Measurements from ENCODE around the gene TTC39A. TPM values are rescaled to one million over a fixed set of nuclear protein-coding genes. Genes with fewer than 3 reads are reported as not detected.
"Not testable (repeated sequence)": the region's sequence is repeated elsewhere in the genome, so short reads cannot be mapped to it uniquely, and the experiment has no call there.

The TTC39A gene
- polyA plus RNA-seq, 4 donors, result 6.7 to 10.2 (median 9.0) TPM

DNA sequence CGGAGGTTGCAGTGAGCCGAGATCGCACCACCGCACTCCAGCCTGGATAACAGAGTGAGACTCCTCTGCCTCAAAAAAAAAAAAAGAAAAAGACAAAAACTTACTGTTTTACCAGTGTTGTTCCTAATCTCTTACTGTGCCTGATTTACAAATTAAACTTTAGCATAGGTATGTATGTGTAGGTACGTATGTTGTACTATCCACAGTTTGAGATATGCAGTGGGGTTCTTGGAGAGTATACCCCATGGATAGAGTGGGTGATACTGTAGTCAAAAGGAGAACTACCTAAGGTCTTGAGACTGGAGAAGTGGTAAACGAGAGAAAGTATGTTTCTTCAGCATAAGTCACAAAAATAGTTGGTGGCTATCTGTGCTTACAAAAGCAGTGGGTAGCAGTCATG, 55.7 kb downstream of the TTC39A start:
- no peak for DNase-seq (ENCODE audit: low read depth in 4 of 4, low spot score in 2 of 4)

DNA sequence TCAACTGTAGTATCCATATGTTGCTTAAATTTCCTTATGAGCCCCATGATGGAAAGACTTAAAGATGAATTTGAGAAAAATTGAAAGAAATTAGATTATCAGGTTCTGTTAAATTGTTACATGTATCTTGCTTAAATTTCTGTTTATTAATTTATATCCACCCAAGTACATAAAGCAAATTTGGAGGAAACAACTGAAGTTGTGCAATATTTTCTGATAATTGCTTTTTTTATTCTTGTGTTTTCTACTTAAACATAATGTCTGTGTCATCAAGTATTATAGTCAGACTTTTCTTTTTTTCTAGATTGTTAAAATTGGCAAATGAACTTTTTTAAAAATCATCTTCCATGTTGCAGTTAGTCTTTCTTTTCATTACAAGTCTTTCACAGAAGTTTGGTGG, 57.4 kb downstream of the TTC39A start:
- DNase-seq (ENCODE audit: low read depth in 4 of 4, low spot score in 2 of 4), result no peak

GRCh38 chr1:51270751-51271150, 59.6 kb downstream of the TTC39A start:
- DNase-seq (ENCODE audit: low read depth in 4 of 4, low spot score in 2 of 4), result no peak

- DNase-seq (ENCODE audit: low read depth in 4 of 4, low spot score in 2 of 4), result no peak
Observed at GRCh38 chr1:51268634-51269033, 61.7 kb downstream of the TTC39A start.

- no peak for DNase-seq (ENCODE audit: low read depth in 4 of 4, low spot score in 2 of 4)
Observed at GRCh38 chr1:51266791-51267190, 63.6 kb downstream of the TTC39A start.

- no peak for DNase-seq (ENCODE audit: low read depth in 4 of 4, low spot score in 2 of 4)
Observed at GRCh38 chr1:51266181-51266580, 64.2 kb downstream of the TTC39A start.

DNA sequence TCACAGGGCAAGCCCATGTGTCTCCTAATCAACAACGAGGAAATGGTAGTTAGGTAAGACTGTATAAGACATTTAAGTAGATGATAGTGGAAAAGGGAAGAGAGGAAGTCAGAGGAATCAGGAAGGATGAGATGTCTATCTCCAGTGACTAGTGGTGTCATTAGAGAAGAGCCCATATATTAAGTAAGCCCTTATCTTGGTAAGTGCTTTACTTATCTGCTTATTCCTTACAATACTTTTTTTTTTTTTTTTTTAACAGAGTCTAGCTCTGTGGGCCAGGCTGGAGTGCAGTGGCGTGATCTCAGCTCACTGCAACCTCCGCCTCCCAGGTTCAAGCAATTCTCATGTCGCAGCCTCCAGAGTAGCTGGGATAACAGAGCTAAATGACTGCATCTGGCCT, 64.7 kb downstream of the TTC39A start:
- no peak for DNase-seq (ENCODE audit: low read depth in 4 of 4, low spot score in 2 of 4)

DNA sequence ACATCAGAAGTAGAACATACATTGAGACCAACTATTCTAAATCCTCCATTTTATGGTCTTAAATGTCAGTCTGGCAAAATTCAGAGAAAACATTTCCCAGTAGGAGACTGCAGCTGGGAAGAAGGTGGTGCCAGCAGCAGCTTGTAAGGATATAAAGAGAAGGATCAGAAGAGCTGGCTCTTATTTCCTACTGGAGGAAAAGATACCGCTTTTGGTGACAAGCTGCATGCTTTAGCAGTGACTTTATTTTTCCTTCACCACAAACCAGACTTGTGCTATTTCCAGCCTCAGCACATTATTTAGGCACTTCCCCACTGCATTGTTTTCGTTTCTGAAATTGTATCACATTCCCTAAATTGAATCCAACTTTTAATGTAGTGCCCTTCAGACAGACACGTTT, 65.9 kb downstream of the TTC39A start:
- DNase-seq (ENCODE audit: low read depth in 4 of 4, low spot score in 2 of 4), result no peak

DNA sequence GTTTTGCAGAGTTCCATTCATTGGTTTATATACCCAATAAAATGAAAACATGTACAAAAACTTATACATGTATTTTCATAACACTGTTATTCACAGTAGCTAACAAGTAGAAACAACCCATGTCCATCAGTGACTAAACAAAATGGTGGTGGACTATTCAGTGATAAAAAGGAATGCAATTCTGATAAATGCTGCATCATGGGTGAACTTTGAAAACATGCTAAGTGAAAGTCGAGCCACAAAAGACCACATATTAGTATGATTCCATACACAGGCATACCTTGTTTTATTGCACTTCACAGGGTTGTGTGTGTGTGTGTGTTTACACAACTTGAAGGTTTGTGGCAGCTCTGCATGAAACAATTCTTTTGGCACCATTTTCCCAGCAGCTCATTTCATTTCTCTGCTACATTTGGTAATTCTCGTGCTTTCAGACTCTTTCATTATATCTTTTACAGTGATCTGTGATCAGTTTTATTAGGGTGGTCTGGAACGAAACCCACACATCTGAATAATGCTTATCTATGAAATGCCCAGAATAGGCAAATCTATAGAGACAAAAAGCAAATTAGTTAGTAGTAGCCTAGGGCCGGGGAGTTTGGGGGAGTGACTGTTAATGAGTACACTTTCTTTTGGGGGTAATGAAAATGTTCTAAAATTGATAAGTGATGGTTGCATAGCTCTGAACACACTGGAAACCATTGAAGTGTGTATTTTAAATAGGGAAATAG, 67.0 kb downstream of the TTC39A start:
- no peak for DNase-seq (ENCODE audit: low read depth in 4 of 4, low spot score in 2 of 4)

DNA sequence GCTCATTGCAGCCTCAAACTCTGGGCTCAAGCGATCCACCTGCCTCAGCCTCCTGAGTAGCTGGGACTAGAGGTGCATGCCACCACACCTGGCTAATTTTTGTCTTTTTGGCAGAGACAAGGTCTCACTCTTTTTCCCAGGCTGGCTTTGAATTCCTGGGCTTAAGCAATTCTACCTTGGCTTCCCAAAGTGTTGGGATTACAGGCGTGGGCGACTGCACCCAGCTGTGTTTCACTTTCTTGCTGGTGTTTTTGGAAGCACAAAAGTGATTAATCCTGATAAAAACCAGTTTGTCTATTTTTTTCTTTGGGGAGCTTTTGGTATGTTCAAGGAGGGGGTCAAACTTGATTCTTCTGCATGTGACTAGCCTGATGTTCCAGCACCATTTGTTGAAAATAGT, 75.0 kb downstream of the TTC39A start:
- DNase-seq (ENCODE audit: low read depth in 4 of 4, low spot score in 2 of 4), result no peak

- DNase-seq (ENCODE audit: low read depth in 4 of 4, low spot score in 2 of 4), result no peak
Observed at GRCh38 chr1:51253691-51254090, 76.7 kb downstream of the TTC39A start.

DNA sequence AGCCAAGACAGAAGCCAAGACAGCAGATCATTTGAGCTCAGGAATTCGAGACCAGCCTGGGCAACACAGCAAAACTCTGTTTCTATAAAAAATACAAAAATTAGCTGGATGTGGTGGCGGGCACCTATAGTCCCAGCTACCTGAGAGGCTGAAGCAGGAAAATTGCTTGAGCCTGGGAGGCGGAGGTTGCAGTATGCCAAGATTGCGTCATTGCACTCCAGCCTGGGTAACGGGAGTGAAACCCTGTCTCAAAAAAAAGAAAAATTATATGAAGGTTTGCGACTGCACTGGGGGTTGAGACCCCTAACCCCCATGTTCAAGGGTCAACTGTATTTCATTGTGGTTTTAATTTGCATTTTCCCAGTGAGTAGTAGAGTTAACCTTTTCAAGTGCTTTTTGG, 78.0 kb downstream of the TTC39A start:
- DNase-seq (ENCODE audit: low read depth in 4 of 4, low spot score in 2 of 4), result no peak

- not testable (repeated sequence) for DNase-seq (ENCODE audit: low read depth in 4 of 4, low spot score in 2 of 4)
Observed at GRCh38 chr1:51251165-51251564, 79.2 kb downstream of the TTC39A start.

DNA sequence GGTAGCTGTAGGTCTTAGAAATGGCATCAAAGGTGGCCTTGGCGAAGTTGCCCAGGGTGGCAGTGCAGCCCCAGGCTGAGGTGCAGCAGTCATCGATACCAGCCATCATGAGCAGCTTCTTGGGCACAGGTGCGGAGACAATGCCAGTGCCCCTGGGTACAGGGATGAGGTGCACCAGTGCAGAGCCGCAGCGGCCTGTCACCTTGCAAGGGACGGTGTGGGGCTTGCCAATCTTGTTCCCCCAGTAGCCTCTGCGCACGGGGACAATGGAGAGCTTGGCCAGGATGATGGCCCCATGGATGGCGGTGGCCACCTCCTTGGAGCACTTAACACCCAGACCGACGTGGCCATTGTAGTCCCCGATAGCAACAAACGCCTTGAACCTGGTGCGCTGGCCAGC, 79.6 kb downstream of the TTC39A start:
- not testable (repeated sequence) for DNase-seq (ENCODE audit: low read depth in 4 of 4, low spot score in 2 of 4)

DNA sequence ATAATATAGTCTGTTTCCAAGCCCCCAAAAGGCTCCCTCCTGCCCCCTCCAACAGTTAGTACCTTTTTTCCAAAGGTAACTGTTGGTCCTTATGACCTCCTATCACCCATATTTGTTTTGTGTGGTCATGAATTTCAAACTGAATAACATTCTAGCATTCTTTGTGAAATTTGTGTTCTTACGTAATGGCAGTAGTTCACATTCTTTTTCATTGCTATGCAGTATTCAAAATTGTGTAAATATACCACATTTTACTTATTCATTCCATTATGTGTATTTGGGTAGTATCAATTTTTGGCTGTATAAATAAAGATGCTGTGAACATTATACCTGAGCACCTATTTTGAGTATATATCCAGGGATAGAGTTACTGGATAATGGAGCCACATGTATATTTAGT, 80.9 kb downstream of the TTC39A start:
- DNase-seq (ENCODE audit: low read depth in 4 of 4, low spot score in 2 of 4), result no peak

DNA sequence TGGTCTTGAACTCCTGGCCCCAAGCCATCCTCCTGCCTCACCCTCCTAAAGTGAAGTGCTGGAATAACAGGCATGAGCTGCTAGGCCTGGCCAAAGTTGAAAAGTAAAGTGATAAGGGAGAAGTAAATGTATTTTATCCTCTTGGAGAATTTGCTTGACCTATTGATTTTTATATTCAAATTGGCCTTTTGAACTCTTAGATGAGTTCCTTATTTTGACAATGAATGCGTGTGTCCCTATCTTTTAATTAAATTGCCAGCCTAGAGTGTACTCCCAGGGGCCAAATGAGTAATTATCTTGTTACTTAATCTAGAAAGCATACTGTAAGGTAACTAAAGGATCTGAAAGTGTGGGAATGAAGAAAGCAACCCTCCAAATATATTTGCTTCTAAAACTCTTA, 82.9 kb downstream of the TTC39A start:
- DNase-seq (ENCODE audit: low read depth in 4 of 4, low spot score in 2 of 4), result no peak

DNA sequence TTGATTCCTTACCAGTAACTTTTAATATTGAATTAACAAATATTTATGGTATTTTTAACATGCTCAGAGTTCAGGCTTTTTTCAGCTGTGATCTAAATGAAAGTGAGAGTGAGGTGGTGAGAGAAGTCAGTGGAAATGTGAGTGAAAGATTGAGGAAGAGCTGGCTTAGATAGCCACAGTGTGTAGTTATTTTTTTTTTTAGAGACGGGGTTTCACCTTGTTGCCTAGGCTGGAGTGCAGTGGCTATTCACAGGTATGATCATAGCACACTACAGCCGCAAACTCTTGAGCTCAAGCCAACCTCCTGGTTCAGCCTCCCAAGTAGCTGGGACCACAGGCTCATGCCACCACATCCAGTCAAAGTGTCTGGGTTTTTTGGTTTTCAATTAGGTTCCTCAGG, 83.3 kb downstream of the TTC39A start:
- DNase-seq (ENCODE audit: low read depth in 4 of 4, low spot score in 2 of 4), result no peak

DNA sequence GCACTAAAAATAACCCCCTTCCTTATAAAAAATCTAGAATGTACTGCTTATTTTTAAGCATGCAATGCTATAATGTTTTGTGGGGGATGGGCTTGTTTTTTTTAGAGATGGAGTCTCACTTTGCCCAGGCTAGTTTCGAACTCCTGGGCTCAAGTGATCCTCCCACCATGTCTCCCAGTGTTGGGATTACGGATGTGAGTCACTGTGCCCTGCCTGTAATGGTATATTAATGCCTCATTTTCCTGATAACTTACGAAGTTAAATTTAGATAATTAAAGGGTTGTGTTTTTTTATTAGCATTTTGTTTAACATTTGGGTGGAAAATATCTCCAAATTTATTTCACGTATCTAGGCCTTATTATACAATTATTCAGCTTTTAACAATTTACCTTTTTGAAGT, 87.8 kb downstream of the TTC39A start:
- DNase-seq (ENCODE audit: low read depth in 4 of 4, low spot score in 2 of 4), result no peak

DNA sequence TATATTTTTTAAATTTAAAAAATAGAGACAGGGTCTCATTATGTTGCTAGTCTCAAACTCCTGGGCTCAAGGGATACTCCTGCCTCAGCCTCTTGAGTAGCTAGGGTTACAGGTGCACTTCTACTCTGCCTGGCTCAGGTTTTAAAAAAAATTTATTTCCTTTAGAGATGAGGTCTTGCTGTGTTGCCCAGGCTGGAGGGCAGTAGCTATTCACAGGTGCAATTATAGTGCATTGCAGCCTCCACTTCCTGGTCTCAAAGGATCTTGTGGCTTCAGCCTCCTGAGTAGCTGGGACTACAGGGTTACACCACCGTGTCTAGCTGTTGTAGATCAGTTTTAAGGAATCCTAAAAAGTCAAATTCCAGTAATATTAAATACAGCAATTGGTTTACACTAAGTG, 89.2 kb downstream of the TTC39A start:
- no peak for DNase-seq (ENCODE audit: low read depth in 4 of 4, low spot score in 2 of 4)

DNA sequence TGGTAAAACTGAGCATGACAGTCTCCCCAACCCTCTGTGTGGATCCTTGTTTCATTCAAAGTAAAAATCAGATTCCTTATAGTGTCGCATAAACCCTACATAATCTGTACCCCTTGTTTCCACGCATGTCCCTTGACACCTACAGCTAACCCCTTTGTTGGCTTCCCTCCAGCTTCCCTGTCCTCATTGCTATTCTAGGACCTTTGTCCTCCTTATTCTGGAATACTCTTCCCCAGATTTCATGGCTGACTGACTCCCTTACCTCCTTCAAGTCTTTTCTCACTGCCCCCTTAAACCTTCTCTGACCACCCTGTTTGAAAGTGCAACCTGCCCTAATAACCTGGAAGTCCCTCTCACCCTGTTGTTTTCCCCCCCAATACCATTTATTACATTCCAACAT, 90.3 kb downstream of the TTC39A start:
- DNase-seq (ENCODE audit: low read depth in 4 of 4, low spot score in 2 of 4), result no peak

- peak in 3 of 4 donors; percentile 20 to 50 (median 48) for DNase-seq (ENCODE audit: low read depth in 4 of 4, low spot score in 2 of 4)
Observed at GRCh38 chr1:51238034-51238403, 92.3 kb downstream of the TTC39A start.

DNA sequence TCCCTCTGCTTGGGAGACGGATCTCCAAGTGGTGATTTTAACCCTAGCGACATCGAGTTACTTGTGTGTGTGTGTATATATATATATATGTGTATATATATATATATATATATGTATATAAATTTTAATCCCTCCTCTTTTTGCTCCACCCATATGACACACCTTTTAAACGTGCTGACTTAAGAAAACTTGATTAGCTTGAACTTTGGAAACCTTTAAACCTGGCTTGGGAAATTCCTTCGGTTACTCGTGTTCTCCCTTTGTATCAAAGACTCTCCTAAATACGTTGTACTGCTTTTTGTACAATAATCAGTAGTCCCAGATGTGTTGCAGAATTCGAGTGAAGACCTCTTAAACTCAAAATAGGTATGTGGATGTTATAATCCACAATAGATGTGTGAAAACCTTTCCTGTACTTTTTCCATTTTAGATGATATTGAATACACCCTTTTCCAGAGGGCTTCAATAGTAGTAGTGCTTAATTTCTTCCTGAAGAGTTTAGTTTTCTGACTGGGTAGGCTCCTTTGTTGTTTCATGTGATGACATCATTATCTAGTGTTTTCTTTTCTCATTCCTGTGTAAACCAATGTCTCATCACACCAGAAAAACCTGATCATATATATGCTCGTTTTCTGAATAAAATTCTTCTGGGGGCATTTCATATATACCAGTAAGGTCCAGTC, 92.9 kb downstream of the TTC39A start:
- peak in 2 of 4 donors; percentile 16 to 48 for DNase-seq (ENCODE audit: low read depth in 4 of 4, low spot score in 2 of 4)
